ENCODE results near the gene HOXA13. TPM values are rescaled to one million over a fixed set of nuclear protein-coding genes. Genes with fewer than 3 reads are reported as not detected.

HOXA13 gene
- total RNA-seq, 1 donor = 8.0 TPM

DNA sequence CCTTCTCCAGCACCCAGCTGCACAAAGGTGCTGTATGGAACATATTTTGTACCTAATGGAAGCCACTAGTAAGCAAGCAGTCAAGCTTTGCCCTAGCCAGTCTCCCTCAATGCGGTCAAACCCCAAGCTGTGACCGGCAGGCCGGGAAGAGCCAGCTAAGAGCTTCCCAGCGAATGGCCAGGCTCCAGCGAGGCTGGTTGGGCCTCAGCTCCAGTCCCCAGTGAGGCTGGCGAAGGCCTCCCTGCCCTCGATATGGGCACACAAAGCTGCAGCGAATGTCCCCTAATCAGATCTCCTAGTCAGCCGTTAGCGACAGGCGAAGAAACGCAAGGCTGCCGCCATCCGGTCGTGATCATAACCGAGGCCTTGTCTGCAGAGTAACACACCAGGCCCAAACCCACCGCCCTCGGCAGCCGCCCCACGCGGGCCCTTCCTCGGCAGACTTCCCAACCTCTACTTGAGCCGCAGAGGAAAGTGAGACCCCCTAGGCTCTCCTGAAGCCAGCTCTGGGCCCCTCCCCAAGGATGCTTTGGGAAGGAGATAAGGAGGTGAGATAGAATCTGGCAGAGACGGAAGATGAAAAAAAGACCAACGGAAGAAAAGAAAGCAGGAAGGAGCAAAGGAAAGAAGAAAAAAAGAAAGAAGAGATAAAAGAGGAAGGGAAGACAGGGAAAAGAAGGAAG, 31.5 kb downstream of the HOXA13 start:
- Histone ChIP-seq H3K79me2 (ENCODE audit: insufficient read depth, low read length) (peaks cover 100% of the 10 kb centered on the region), H3K27ac (ENCODE audit: low read depth, low read length) (peak overlapping the region; percentile 95), H3K4me3 (ENCODE audit: insufficient read depth, low read length) (peak overlapping the region; percentile 75), H3K4me2 (ENCODE audit: insufficient read depth, low read length) (peak overlapping the region; percentile 99), H3K9me3 (ENCODE audit: low read depth, low read length) (no peaks in the 10 kb centered on the region), H2AFZ (ENCODE audit: low read length) (peak overlapping the region; percentile 34), H3K27me3 (ENCODE audit: insufficient read depth, low read length) (no peaks in the 10 kb centered on the region), H3K36me3 (ENCODE audit: insufficient read depth, low read length) (peaks cover 26% of the 10 kb centered on the region), H3K4me1 (ENCODE audit: insufficient read depth, low read length) (peaks cover 24% of the 10 kb centered on the region), H4K20me1 (ENCODE audit: insufficient read depth, low read length) (peaks cover 20% of the 10 kb centered on the region)
- peak; percentile 87 for DNase-seq (ENCODE audit: insufficient read length, low spot score, missing footprints)
- TF ChIP-seq, protein P1, sequence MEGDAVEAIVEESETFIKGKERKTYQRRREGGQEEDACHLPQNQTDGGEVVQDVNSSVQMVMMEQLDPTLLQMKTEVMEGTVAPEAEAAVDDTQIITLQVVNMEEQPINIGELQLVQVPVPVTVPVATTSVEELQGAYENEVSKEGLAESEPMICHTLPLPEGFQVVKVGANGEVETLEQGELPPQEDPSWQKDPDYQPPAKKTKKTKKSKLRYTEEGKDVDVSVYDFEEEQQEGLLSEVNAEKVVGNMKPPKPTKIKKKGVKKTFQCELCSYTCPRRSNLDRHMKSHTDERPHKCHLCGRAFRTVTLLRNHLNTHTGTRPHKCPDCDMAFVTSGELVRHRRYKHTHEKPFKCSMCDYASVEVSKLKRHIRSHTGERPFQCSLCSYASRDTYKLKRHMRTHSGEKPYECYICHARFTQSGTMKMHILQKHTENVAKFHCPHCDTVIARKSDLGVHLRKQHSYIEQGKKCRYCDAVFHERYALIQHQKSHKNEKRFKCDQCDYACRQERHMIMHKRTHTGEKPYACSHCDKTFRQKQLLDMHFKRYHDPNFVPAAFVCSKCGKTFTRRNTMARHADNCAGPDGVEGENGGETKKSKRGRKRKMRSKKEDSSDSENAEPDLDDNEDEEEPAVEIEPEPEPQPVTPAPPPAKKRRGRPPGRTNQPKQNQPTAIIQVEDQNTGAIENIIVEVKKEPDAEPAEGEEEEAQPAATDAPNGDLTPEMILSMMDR (IDR thresholded peaks at IDR 0.05; ENCODE audit: extremely low read depth, low read depth, low read length) = no peak

DNA sequence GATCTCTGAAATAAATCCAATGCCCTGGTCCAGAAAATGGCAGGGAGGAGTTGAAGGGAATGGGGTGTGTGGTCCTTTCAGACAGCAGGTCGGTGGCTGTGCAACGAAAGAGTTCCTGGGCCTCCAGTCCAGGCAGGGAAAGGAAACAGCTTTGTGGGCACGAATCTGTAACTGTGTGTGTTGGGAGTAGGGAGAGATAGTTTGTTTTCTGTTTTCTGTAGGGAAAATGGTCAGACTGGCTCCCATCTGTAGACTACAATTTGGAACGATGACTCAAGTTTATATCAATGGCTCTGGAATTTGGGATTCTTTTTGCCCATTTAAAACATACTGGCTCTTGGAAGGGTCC, 32.0 kb downstream of the HOXA13 start:
- no peak for DNase-seq (ENCODE audit: insufficient read length, low spot score, missing footprints)
- Histone ChIP-seq H3K79me2 (ENCODE audit: insufficient read depth, low read length) (peaks cover 100% of the 10 kb centered on the region), H3K27ac (ENCODE audit: low read depth, low read length) (peak overlapping the region; percentile 95), H3K36me3 (ENCODE audit: insufficient read depth, low read length) (peaks cover 30% of the 10 kb centered on the region), H3K4me3 (ENCODE audit: insufficient read depth, low read length) (peak overlapping the region; percentile 75), H3K9me3 (ENCODE audit: low read depth, low read length) (no peaks in the 10 kb centered on the region), H3K27me3 (ENCODE audit: insufficient read depth, low read length) (no peaks in the 10 kb centered on the region), H3K4me2 (ENCODE audit: insufficient read depth, low read length) (peak overlapping the region; percentile 99), H3K4me1 (ENCODE audit: insufficient read depth, low read length) (peaks cover 24% of the 10 kb centered on the region), H2AFZ (ENCODE audit: low read length) (peak overlapping the region; percentile 34), H4K20me1 (ENCODE audit: insufficient read depth, low read length) (peaks cover 24% of the 10 kb centered on the region)
- TF ChIP-seq, protein P1 (IDR thresholded peaks at IDR 0.05; ENCODE audit: extremely low read depth, low read depth, low read length) = no peak

GRCh38 chr7:27166531-27167505, 33.1 kb downstream of the HOXA13 start:
- Histone ChIP-seq H3K4me2 (ENCODE audit: insufficient read depth, low read length) (peak overlapping the region; percentile 99), H2AFZ (ENCODE audit: low read length) (peak overlapping the region; percentile 9), H3K9me3 (ENCODE audit: low read depth, low read length) (no peaks in the 10 kb centered on the region)

More at GRCh38 chr7:27166531-27167505, 33.1 kb downstream of the HOXA13 start:
- no peaks in the 10 kb centered on the region for H3K27me3 ChIP-seq (ENCODE audit: insufficient read depth, low read length)
- H3K79me2 ChIP-seq (ENCODE audit: insufficient read depth, low read length) = peaks cover 100% of the 10 kb centered on the region
- H3K27ac ChIP-seq (ENCODE audit: low read depth, low read length) = peak overlapping the region; percentile 95
- peak; percentile 92 for DNase-seq (ENCODE audit: insufficient read length, low spot score, missing footprints)
- H4K20me1 ChIP-seq (ENCODE audit: insufficient read depth, low read length) = peaks cover 17% of the 10 kb centered on the region
- H3K36me3 ChIP-seq (ENCODE audit: insufficient read depth, low read length) = peaks cover 26% of the 10 kb centered on the region
- TF ChIP-seq, protein P1 (IDR thresholded peaks at IDR 0.05; ENCODE audit: extremely low read depth, low read depth, low read length) = no peak
- peak overlapping the region; percentile 75 for H3K4me3 ChIP-seq (ENCODE audit: insufficient read depth, low read length)
- H3K4me1 ChIP-seq (ENCODE audit: insufficient read depth, low read length) = peaks cover 29% of the 10 kb centered on the region

All from osteoblast (primary cell).